NCI-H510A (cell line): Measurements from ENCODE around the gene SLC28A3.

Experiments used
- DNase-seq: peaks from one replicate; lab custom pipeline; 2025; lab: John Stamatoyannopoulos, UW

The SLC28A3 gene

DNA sequence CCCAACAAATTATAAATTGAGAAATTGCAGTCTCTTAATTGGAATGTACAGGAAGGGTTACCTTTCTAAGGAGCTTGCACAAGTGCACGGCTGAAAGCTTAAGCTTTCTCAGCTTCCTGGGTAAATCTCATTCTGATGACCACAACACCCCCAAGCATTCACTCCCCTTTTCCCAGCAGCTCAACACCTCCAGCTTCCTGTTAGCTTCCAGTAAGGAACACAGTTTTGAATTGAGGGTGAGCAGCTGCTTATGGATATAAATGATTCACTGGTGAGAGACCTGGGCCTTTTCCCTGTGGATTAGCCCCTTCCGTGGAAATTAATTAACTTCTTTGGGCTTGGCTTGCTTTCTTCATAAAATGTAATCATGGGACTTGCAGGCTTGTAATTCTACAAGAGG lies 101.2 kb downstream of the SLC28A3 start:
- DNase-seq = no peak

DNA sequence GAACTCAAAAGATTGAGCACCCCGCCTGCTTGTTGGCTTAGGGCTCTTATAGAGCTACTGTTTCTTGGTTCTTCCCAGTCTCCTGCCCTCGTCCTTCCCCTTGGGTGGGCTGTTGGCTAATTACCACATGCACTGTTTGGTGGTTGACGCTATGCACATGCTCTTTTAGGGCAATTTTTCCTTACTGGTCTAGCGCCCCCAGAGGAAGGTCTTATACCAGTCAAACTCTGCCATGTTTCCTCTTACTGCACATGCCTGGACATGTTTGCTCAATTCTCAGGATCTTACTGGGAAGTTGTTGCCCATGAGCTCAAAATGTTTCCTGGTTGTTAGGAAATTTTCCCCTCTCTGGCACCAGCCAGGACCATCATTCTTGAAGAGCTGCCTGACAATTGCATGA lies 101.9 kb downstream of the SLC28A3 start:
- no peak for DNase-seq

DNA sequence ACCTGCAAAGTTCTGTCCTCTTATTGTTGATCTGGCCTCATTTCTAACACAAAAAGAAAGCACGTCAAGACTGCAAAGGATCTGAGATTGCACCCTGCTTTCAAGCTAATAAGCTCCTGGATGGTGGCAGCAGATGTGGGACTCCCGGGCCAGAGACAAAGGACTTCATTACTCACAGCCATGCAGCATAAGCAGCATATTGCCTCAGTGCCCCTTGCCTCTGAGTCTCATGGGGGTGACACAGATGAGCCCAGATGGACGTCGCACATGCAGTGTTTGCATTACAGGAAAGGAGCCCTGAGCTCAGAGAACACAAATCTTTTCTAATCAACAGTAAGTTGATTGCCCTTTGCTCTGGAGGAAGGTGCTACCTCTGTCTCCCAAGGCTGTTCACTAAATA lies 105.0 kb downstream of the SLC28A3 start:
- DNase-seq = no peak

DNA sequence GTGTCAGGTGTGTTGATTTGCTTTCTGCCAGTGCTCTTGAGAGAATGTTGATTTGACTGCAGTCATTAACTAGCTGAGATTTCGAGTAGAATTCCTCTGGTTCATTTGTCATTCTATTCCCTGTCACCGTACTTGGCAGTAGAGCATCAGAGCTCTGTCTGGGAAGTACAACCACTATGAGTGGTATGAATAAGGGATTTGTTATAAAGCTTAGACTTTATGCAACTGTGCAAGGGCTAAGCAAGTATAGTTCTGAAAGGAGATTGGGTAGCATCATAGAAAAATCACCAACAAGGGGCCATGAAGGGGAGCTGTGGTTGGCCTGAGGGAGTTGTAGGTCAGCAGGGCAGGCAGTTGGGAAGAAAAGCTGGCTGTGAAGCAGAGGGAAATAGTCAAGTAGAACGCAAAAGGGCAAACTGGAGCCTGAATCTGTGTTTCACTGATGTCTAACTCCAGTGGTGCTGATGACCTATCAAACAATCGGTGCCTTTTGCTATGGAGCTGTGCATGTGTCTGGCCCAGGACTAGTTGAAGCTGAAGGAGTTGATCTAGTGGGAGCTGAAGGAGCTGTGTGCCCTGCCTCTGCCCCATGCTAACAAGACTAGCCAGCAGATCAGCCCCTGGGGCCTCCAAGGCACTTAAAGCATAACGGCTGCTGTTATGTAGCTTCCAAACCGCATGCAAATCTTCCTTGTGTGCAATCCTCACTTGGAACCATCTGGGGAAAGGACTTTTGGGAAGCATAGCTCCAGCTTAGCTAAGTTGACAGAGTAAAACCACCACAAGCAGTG lies 110.0 kb downstream of the SLC28A3 start:
- no peak for DNase-seq

DNA sequence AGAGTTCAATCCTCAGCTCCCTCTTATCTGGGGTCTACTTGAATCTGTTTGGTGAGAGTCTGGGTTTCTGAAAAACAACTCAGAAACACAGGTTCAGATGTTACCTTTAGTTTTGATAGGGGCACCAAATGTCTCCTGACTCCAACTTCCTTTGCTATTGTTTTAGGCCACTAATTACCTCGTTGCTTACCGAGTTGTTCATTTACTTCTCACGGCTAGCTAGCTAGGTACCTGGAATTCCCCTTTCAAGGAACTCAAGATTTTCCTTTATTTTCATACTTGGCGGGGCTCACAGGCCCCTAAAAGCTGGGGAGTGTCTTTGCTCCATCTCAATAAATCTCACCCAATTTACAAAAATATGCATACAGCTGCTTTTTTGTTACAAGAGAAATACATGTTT lies 111.4 kb downstream of the SLC28A3 start:
- no peak for DNase-seq

DNA sequence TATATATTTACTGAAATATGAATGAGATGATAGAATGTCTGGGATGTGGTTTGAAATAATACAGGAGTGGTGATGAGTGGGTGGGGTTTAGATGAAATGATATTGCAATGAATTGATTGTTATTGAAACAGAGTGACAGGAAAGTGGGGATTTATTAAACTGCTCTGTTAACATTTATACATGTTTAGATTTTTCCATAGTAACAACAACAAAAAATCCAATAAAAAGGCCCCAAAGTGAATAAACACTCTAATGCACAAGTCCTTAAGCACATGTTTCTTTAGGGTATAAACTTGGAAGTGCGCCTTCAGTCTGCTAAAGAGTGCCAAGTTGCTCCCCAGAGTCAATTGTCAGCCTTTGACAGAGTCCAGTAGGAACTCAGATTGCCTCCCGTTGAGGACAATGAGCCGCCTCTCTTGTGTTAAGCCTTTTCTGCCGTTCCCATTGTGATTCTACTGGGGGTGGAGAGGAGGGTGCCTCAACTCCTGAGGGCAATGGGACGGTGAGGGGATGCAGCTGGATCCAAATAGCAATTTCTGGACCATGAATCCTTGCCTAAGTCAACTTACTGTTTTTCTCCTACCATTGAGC lies 112.3 kb downstream of the SLC28A3 start:
- no peak for DNase-seq

DNA sequence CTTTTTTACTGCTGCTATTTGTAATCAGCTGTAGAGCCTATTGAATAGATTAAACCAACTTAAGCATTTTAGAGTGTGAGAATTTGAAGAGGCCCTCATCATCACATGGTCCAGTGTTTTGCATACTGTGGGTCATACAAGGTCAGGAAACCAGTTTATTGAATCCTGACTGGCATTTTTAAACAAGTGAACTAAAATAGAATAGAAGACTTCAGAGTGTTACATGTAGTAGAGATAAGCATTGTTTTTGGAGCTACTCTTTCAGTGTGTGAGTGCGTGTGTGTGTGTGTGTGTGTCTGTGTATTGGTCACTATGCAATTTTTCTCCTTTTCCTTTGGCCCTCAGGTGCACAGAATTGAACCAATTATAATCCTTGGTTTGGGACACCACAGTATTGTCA lies 114.4 kb downstream of the SLC28A3 start:
- DNase-seq = no peak
